ENCODE results near the gene PDCL2.
"Not testable (repeated sequence)": the region's sequence is repeated elsewhere in the genome, so short reads cannot be mapped to it uniquely, and the experiment has no call there.

PDCL2 gene

GRCh38 chr4:55588160-55588559 lies 3.9 kb downstream of the PDCL2 start:
- no peak for DNase-seq (ENCODE audit: low spot score)

- DNase-seq (ENCODE audit: low spot score): not testable (repeated sequence)
Observed at GRCh38 chr4:55582773-55583172, 9.3 kb downstream of the PDCL2 start.

GRCh38 chr4:55578341-55579010 lies 13.6 kb downstream of the PDCL2 start:
- no peak for DNase-seq (ENCODE audit: low spot score)

- no peak for DNase-seq (ENCODE audit: low spot score)
Observed at GRCh38 chr4:55575513-55575912, 16.5 kb downstream of the PDCL2 start.

GRCh38 chr4:55574252-55574651 lies 17.8 kb downstream of the PDCL2 start:
- no peak for DNase-seq (ENCODE audit: low spot score)

GRCh38 chr4:55571806-55572205 lies 20.2 kb downstream of the PDCL2 start:
- DNase-seq (ENCODE audit: low spot score): no peak

GRCh38 chr4:55568905-55569504 lies 23.0 kb downstream of the PDCL2 start:
- no peak for DNase-seq (ENCODE audit: low spot score)

- DNase-seq (ENCODE audit: low spot score): no peak
Observed at GRCh38 chr4:55561889-55562288, 30.2 kb downstream of the PDCL2 start.

GRCh38 chr4:55560096-55560495 lies 31.9 kb downstream of the PDCL2 start:
- DNase-seq (ENCODE audit: low spot score): no peak

GRCh38 chr4:55554453-55555030 lies 37.5 kb downstream of the PDCL2 start:
- peak; percentile 12 for DNase-seq (ENCODE audit: low spot score)

GRCh38 chr4:55553441-55554201 lies 38.4 kb downstream of the PDCL2 start:
- DNase-seq (ENCODE audit: low spot score): no peak

- not testable (repeated sequence) for DNase-seq (ENCODE audit: low spot score)
Observed at GRCh38 chr4:55551964-55552363, 40.1 kb downstream of the PDCL2 start.

GRCh38 chr4:55549888-55550287 lies 42.2 kb downstream of the PDCL2 start:
- no peak for DNase-seq (ENCODE audit: low spot score)

- no peak for DNase-seq (ENCODE audit: low spot score)
Observed at GRCh38 chr4:55547918-55548317, 44.1 kb downstream of the PDCL2 start.

GRCh38 chr4:55547466-55547770 lies 44.6 kb downstream of the PDCL2 start:
- DNase-seq (ENCODE audit: low spot score): no peak

GRCh38 chr4:55546756-55547465 lies 45.1 kb downstream of the PDCL2 start, which contains the start of gene CLOCK:
TSS of gene CLOCK (minus strand) at chr4:55546909. CDS start at chr4:55482785, 64,124 bp downstream.
- DNase-seq (ENCODE audit: low spot score): peak; percentile 63

- DNase-seq (ENCODE audit: low spot score): no peak
Observed at GRCh38 chr4:55546506-55546755, 45.6 kb downstream of the PDCL2 start.

GRCh38 chr4:55545641-55546505 lies 46.2 kb downstream of the PDCL2 start:
- peak; percentile 47 for DNase-seq (ENCODE audit: low spot score)

- no peak for DNase-seq (ENCODE audit: low spot score)
Observed at GRCh38 chr4:55545151-55545550, 46.9 kb downstream of the PDCL2 start.

- no peak for DNase-seq (ENCODE audit: low spot score)
Observed at GRCh38 chr4:55543858-55544257, 48.2 kb downstream of the PDCL2 start.

- DNase-seq (ENCODE audit: low spot score): no peak
Observed at GRCh38 chr4:55540271-55540670, 51.8 kb downstream of the PDCL2 start.

GRCh38 chr4:55539658-55540057 lies 52.4 kb downstream of the PDCL2 start:
- no peak for DNase-seq (ENCODE audit: low spot score)
